ENCODE data around the gene CBY1.
A peak's percentile ranks its signal among the peaks of the same experiment; 100 is the strongest.
"Not testable (repeated sequence)": the region's sequence is repeated elsewhere in the genome, so short reads cannot be mapped to it uniquely, and the experiment has no call there.

Gene CBY1

GRCh38 chr22:38656256-38657044, at the start of gene CBY1, which contains the start of gene FAM227A:
Gene CBY1, plus strand, starts transcription at chr22:38656638. Its CDS starts 11,417 bp downstream, at chr22:38668055.
Gene FAM227A, minus strand, starts transcription at chr22:38656392. Its CDS starts 6,224 bp downstream, at chr22:38650168.
- DNase-seq = peak; percentile 46

GRCh38 chr22:38607680-38608079, 48.8 kb upstream of the CBY1 start:
- no peak for DNase-seq

DNA sequence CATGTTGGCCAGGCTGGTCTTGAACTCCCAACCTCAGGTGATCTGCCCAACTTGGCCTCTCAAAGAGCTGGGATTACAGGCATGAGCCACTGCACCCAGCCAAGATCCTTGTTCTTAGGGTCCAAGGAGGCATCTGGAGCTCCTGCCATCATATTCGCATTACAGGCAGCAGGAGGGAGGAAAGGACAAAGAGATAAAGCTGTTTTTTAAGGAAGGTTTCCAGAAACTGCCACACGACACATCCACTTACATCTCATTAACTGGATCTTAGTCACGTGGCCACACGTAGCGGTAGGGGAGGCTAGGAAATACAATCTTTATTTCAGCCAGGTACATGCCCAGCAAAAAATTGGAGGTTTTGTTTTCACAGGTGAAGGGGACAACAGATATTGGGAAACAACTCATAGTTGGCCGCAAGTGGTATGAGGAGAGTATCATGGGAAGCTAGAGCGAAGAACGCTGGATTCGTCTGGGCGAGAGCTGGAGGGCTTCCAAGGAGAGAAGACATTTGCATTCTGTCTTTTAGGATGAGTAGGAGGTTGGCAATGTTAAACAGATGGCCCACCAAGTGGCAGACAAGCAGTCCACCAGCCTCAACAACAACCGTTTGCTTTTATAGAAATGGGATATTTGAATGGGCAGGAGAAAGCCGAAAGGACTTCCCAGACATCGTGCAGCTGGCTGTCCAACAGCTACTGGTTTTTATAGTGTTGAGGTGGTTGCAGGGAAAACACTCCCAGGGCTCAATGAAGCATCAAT, 47.3 kb upstream of the CBY1 start:
- DNase-seq = no peak

- DNase-seq = no peak
Observed at GRCh38 chr22:38610234-38610633, 46.2 kb upstream of the CBY1 start.

GRCh38 chr22:38611559-38611958, 44.9 kb upstream of the CBY1 start:
- no peak for DNase-seq

- DNase-seq = no peak
Observed at GRCh38 chr22:38612217-38613006, 44.0 kb upstream of the CBY1 start.

- DNase-seq = no peak
Observed at GRCh38 chr22:38613588-38613987, 42.9 kb upstream of the CBY1 start.

DNA sequence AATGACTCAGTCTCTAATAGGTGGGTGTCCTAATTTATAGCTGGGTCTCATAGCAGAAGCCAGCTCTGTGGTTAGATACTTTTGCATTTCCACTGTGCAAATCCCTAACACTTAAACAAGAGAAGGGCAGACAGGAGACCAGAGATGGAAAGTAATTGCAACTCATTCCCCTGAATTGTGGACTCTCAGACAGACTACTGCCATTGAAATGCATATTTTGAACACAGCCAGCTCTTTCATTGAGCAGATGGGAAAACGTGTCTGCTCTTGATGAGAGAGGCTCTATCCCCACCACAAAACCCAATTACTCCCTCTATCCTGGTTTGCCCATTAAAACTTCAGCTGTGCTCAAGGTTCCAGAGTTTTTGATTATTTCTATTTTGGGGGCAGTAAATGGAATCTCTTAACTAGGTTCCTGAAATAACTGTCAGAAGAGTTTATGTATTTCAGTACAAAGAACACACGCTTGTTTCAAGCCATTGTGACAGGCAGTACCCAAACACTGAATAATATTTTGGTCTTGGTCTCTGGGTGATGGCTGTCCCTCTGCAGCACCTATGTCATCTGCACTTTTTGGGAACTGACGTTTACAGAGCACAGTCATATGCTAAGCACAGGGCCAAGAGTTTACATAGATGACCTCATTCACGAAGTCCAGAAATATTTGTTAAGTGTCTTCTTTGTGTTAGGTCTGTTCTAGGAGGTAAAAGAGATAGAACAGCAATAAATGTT, 41.9 kb upstream of the CBY1 start:
- DNase-seq = no peak

DNA sequence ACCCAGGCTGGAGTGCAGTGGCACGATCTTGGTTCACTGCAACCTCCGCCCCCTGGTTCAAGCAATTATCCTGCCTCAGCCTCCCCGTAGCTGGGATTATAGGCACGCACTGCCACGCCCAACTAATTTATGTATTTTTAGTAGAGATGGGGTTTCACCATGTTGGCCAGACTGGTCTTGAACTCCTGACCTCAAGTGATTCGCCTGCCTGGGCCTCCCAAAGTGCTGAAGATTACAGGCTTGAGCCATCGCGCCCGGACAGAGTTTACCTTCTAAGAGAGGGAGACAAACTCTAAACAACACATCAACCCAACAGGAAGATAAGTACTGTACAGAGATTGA, 41.4 kb upstream of the CBY1 start:
- not testable (repeated sequence) for DNase-seq

GRCh38 chr22:38618258-38618657, 38.2 kb upstream of the CBY1 start:
- DNase-seq = no peak

- DNase-seq = no peak
Observed at GRCh38 chr22:38618682-38619081, 37.8 kb upstream of the CBY1 start.

- no peak for DNase-seq
Observed at GRCh38 chr22:38623351-38623750, 33.1 kb upstream of the CBY1 start.

GRCh38 chr22:38628444-38628843, 28.0 kb upstream of the CBY1 start:
- no peak for DNase-seq

DNA sequence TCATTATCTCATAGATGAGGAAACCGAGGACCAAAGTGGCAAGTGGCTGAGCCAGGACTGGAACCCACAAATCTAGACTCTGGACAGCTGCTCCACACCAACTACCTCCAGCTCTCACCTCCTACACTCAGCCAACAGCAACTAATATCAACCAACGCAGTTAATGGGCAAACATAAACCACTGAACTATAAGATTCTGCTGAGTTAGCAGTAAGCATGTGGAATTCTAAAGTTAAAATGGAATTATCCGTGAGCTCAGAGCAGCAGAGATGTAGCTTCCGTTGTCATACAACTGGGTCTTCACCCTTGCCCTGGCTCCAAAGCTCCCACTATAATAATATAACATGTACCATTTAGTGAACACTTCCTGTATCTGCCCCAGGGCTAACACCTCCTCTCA, 27.3 kb upstream of the CBY1 start:
- no peak for DNase-seq

DNA sequence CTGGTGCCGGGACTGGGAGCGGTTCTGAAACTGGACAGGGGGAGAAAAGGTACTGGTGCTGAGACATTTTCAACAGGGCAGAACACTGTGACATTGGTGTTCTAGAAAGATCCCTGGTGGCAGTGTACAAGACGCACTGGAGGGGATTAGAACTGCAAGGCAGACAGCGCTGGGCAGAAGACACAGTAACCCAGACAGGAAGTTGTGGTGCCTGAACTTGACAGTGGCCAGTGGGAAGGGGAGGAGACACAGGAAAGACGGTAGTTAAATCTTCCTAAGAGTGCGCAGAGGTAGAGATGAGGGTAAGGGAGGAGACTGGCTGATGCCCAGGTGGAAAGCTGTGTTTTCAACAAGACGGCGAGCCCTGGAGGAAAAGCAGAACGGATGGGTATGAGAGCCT, 24.7 kb upstream of the CBY1 start:
- DNase-seq = no peak

GRCh38 chr22:38632528-38632927, 23.9 kb upstream of the CBY1 start:
- no peak for DNase-seq

DNA sequence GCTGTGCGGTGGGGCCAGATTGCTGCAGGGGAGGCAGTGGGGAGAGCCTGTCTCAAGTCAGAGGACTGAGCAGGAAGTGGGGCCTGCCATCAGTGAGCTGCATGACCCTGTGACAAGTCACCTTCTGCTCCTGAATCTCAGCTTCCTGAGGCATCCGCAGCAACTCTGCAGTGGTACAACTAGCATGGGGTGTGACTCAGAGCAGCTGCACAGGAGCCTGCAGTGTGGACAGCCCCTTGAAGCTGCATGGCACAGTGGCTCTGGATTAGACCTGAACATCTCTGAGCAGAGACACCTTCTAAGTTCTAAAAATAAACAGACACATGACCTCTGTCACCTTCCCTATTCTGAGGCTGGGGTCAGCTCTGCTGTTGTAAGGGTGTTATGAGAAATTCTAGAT, 18.2 kb upstream of the CBY1 start:
- no peak for DNase-seq

DNA sequence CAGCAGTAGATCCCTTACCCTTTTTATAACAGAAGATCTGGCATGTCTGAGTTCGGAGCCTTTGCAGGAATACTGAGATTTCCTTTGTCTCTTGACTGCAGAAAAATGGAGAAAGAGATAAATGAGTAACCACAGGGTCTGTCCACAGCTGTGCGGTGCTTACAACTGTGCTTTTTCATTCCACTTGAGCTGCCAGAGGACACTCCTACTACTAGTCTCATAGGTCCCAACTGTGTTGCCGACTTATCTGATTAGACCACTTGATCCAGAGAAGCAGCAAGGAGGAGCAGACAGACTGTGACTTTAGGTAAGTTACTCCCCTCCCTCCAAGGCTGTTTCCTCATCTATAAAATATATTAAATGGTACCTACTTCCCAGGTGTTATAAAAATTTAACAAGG, 17.7 kb upstream of the CBY1 start:
- DNase-seq = no peak

GRCh38 chr22:38641476-38642040, 14.9 kb upstream of the CBY1 start:
- no peak for DNase-seq

DNA sequence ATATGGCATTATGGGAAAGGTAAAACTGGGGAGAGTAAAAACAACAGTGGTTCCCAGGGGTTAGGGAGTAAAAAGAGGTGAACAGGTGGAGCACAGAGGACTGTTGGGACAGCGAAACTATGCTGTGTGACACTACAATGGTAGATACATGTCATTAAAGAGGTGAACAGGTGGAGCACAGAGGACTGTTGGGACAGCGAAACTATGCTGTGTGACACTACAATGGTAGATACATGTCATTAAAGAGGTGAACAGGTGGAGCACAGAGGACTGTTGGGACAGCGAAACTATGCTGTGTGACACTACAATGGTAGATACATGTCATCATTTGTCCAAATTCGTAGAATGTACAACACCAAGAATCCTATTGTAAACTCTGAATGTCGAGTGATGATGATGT, 12.2 kb upstream of the CBY1 start:
- not testable (repeated sequence) for DNase-seq

- no peak for DNase-seq
Observed at GRCh38 chr22:38645430-38645829, 11.0 kb upstream of the CBY1 start.

- DNase-seq = no peak
Observed at GRCh38 chr22:38649841-38650522, 6.5 kb upstream of the CBY1 start.

Data from NCI-H524 treated with DMSO at 0.1 percent for 48 hours (cell line).